GM18907 (cell line): Measurements from ENCODE around the gene PRRG3.

Experiments used
- ATAC-seq: cut with Tn5 transposase; IDR thresholded peaks from one replicate; pipeline ENCODE4 v1.9.1; 2021; ENCODE audit warnings: mild to moderate bottlenecking, moderate library complexity; ENCODE audit not compliant: unreplicated experiment

The PRRG3 gene

DNA sequence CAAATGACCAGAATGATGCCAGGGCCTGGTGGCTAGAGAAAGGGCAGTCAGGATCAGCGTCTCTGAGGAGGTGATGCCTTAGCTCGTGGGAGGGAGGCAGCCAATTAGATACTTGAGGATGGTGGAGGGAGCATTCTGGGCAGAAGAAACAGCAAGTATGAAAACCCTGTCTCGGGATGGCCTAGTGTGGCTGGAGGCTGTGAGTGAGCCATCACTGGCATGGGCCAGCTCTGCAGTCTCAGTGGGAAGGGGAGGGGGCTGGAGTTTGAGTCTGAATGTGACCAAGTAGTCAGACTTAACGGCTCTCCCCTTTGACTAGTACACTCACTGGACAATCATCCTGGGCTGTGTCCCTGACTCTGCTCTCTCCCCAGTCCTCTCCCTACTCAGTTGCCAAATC, 46.3 kb downstream of the PRRG3 start:
- no peak for ATAC-seq

DNA sequence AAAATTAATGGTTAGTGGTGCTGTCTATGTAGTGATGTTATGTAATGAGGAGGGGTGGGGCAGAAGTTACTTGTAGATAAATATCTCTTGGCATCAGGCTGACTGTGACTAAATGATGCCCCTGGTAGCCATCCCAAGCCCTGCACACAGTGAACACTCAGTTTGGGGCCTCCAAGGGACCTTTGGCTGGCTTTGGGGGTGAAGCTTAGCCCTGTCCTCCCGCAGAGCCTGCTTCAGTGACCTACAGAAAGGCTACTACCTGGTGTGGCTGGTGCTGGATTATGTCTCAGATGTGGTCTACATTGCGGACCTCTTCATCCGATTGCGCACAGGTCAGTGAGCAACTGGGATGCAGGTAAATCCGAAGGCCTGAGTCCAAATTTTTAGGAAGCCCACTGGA, 47.1 kb downstream of the PRRG3 start:
- no peak for ATAC-seq

DNA sequence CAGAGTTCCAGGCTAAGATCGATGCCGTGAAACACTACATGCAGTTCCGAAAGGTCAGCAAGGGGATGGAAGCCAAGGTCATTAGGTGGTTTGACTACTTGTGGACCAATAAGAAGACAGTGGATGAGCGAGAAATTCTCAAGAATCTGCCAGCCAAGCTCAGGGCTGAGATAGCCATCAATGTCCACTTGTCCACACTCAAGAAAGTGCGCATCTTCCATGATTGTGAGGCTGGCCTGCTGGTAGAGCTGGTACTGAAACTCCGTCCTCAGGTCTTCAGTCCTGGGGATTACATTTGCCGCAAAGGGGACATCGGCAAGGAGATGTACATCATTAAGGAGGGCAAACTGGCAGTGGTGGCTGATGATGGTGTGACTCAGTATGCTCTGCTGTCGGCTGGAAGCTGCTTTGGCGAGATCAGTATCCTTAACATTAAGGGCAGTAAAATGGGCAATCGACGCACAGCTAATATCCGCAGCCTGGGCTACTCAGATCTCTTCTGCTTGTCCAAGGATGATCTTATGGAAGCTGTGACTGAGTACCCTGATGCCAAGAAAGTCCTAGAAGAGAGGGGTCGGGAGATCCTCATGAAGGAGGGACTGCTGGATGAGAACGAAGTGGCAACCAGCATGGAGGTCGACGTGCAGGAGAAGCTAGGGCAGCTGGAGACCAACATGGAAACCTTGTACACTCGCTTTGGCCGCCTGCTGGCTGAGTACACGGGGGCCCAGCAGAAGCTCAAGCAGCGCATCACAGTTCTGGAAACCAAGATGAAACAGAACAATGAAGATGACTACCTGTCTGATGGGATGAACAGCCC, 48.6 kb downstream of the PRRG3 start:
- ATAC-seq: no peak

DNA sequence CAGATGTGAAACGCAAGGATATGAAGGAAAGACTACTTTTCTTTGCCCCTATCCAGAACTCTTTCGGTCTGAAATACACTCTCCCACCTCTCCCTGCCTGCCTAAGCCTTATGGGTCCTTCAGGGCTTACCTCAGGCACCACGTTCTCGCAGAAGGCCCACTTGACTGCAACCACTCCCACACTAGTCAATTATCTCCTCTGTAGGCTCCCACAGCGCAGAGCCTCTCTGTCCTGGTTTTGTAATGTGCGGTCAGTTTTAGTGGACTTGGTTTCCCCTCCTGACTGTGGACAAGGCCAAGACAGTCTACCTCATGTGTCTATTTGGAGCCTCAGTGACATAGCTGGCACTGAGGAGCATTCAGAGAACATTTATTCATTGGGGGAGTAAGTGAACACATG, 50.4 kb downstream of the PRRG3 start:
- no peak for ATAC-seq

DNA sequence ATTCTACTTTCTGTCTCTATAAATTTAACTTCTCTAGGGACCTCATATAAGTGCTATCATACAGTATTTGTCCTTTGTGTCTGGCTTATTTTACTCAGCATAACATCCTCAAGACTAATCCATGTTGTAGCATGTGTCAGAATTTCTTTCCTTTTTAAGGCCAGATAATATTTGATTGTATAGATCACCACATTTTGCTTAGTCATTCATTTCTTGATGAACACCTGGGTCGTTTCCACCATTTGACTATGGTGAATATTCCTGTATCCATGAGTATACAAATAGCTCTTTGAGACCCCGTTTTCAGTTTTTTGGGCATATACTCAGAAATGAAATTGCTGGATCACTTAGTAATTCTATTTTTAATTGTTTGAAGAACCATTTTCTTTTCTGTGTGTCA, 51.2 kb downstream of the PRRG3 start:
- no peak for ATAC-seq

DNA sequence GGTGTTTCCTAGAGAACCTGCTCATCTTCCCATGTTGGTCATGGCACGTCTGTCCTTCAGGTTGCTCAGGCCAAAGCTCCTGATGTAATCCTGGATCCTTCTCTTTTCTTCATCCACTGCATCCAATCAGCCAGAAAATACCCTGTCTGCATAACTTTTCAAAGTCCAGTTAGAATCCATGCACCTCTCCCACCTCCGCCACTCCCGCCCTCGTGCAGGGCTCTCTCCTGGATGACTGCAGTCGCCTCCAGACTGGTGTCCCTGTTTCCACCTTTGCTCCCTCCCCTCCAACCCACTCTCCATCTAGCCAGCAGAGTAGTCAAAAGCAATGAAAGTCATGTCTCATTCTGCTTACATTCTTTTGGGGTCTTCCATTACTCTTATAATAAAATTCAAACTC, 55.3 kb downstream of the PRRG3 start:
- ATAC-seq: no peak

DNA sequence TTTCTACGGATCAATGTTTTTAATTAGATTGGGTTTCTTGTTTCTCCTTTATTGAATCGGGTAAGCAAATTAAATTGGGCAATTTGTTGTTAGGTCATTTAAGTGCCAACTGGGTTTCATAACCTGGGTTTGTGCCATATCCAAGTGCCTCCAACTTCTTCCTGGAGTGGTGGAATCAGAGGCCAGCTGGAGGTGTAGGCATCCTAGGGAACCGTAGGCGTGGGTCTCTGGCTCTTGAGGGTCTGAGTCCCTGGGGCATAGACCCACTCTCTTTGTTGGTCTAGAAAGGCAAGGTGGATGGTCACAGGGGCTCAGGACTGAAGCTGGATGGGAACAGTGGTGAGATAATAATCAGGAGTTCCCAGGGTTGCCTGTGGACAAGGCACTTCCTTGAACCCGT, 57.6 kb downstream of the PRRG3 start:
- ATAC-seq: no peak

DNA sequence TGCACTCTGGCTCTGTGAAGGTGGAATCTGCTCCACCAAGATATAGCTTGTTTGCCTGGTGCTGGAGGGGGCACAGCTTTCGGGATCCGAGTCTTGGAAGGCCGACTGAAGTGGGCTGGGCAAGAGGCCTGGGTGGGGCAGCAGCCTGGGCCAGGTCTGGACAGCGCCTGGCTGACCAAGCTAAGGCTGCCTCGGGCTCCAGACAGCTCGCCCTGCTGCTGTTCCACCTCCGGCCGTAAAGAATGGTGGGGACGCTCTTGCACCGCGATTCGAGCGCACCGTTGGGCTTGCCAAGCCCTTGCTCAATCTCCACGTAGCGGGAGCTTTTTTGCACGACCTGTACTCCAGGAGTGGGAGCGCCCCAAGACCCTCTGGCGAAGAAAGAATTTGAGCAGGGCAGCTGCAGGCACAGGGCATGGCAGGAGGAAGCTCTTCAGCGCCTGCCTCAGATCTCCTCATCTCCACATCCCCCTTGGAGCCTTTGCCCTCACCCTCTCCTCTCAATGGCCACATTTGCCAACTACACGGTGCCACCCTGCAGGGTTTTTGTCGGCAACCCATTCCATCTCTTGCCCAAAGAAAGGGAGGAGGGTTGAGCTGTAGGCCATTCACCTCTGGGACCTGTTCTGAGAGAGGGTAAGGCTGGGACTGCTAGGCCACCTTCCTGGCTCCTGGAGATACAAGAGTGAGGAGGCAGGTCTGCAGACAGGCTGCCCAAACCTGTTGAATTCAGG, 58.2 kb downstream of the PRRG3 start:
- ATAC-seq: peak; percentile 80

DNA sequence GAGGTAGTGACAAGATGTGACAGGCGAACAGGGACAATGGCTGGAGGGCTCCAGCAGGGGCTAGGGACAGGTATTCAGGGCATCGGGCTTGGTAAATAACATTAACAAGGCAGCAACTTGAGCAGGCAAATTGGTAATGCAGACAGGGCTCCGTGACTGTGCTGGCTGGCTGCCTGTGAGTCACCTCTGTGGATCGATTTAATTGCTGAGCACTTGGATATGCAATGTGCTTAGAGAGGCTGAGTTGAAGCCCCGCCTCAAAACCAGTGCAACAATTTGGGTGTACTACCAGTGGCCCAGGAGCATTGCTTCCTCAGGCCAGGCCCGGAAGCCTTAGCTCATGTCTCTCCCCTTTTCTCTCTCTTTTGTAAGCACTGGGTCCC, 58.8 kb downstream of the PRRG3 start:
- no peak for ATAC-seq

DNA sequence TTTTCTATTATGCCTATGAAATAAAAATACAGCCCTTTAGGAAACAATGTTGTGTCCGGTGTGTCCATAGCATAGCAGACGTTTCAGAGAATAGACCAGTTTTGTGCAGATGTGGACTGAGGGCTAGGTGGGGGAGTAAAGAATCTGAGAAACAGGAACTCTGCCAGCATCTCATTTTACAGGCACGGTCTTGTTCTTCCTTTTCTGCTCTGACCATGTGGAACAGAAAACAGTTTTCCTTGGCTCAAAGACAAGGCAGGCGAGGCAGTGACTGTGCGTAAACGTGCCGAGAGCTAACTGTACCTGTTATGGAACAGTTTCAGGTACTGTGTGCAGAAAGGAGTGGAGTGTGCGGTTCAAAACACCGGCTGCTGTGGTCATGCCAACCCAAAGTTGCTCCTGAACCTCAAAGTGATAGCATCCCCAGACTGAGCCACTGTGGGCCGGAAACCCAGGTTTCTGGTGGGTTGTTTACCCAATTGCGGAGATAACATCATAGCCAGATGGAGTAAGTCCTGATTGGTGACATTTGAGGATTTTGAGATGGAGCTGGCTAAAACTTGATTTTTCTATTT, 59.5 kb downstream of the PRRG3 start:
- no peak for ATAC-seq
